Stimulated activated CD8-positive, alpha-beta memory T cell treated with anti-CD3 and anti-CD28 coated beads, Interleukin-15, amount 100 ng/mL, for 4 hours (primary cell): ENCODE measurements around the gene PAXIP1.
A peak's percentile ranks its signal among the peaks of the same experiment; 100 is the strongest.
"Not testable (repeated sequence)": the region's sequence is repeated elsewhere in the genome, so short reads cannot be mapped to it uniquely, and the experiment has no call there.

Source experiments
- DNase-seq, 2 donors: peaks; one replicate each; pipeline ENCODE4 v3.0.0-alpha.2; 2020; ENCODE audit warnings: low read depth in 2 of 2

PAXIP1 gene

GRCh38 chr7:155003092-155003375 lies at the start of gene PAXIP1:
Gene PAXIP1 (minus strand): TSS chr7:155003124. CDS start chr7:155002929, 195 bp downstream.
- peak; percentile 31 to 64 for DNase-seq

GRCh38 chr7:155051355-155051754 lies 48.4 kb upstream of the PAXIP1 start:
- DNase-seq, result no peak

- no peak for DNase-seq
Observed at GRCh38 chr7:155048006-155048405, 45.1 kb upstream of the PAXIP1 start.

GRCh38 chr7:155043756-155044155 lies 40.8 kb upstream of the PAXIP1 start:
- DNase-seq, result no peak

- no peak for DNase-seq
Observed at GRCh38 chr7:155038335-155038734, 35.4 kb upstream of the PAXIP1 start.

- DNase-seq, result not testable (repeated sequence)
Observed at GRCh38 chr7:155034495-155034894, 31.6 kb upstream of the PAXIP1 start.

GRCh38 chr7:155032978-155033377 lies 30.1 kb upstream of the PAXIP1 start:
- DNase-seq, result no peak

- DNase-seq, result no peak
Observed at GRCh38 chr7:155027879-155028278, 25.0 kb upstream of the PAXIP1 start.

- DNase-seq, result no peak
Observed at GRCh38 chr7:155021699-155022145, 18.8 kb upstream of the PAXIP1 start.

- no peak for DNase-seq
Observed at GRCh38 chr7:155020996-155021395, 18.1 kb upstream of the PAXIP1 start.

GRCh38 chr7:155017834-155018233 lies 14.9 kb upstream of the PAXIP1 start:
- DNase-seq, result no peak

- no peak for DNase-seq
Observed at GRCh38 chr7:155011086-155011485, 8.2 kb upstream of the PAXIP1 start.

GRCh38 chr7:155009570-155010157 lies 6.7 kb upstream of the PAXIP1 start:
- no peak for DNase-seq

- DNase-seq, result no peak
Observed at GRCh38 chr7:155007947-155008346, 5.0 kb upstream of the PAXIP1 start.

GRCh38 chr7:155003376-155004214 lies 671 bp upstream of the PAXIP1 start:
- DNase-seq, result peak; percentile 67 to 76

GRCh38 chr7:155002411-155003091 lies 373 bp downstream of the PAXIP1 start:
- DNase-seq, result no peak

- no peak for DNase-seq
Observed at GRCh38 chr7:155001756-155002410, 1.0 kb downstream of the PAXIP1 start.

GRCh38 chr7:155000795-155001194 lies 2.1 kb downstream of the PAXIP1 start:
- DNase-seq, result no peak

- no peak for DNase-seq
Observed at GRCh38 chr7:154998481-154998880, 4.4 kb downstream of the PAXIP1 start.

GRCh38 chr7:154997840-154998370 lies 5.0 kb downstream of the PAXIP1 start:
- DNase-seq, result no peak

GRCh38 chr7:154996756-154997155 lies 6.2 kb downstream of the PAXIP1 start:
- DNase-seq, result no peak

GRCh38 chr7:154996101-154996500 lies 6.8 kb downstream of the PAXIP1 start:
- no peak for DNase-seq
